Fibroblast of upper back skin (primary cell): ENCODE data around the gene PPTC7.
"Not testable (repeated sequence)": the region's sequence is repeated elsewhere in the genome, so short reads cannot be mapped to it uniquely, and the experiment has no call there.

Experiments
- DNase-seq: peaks from one replicate; pipeline ENCODE4 v3.0.0-alpha.2; 2013

The PPTC7 gene

DNA sequence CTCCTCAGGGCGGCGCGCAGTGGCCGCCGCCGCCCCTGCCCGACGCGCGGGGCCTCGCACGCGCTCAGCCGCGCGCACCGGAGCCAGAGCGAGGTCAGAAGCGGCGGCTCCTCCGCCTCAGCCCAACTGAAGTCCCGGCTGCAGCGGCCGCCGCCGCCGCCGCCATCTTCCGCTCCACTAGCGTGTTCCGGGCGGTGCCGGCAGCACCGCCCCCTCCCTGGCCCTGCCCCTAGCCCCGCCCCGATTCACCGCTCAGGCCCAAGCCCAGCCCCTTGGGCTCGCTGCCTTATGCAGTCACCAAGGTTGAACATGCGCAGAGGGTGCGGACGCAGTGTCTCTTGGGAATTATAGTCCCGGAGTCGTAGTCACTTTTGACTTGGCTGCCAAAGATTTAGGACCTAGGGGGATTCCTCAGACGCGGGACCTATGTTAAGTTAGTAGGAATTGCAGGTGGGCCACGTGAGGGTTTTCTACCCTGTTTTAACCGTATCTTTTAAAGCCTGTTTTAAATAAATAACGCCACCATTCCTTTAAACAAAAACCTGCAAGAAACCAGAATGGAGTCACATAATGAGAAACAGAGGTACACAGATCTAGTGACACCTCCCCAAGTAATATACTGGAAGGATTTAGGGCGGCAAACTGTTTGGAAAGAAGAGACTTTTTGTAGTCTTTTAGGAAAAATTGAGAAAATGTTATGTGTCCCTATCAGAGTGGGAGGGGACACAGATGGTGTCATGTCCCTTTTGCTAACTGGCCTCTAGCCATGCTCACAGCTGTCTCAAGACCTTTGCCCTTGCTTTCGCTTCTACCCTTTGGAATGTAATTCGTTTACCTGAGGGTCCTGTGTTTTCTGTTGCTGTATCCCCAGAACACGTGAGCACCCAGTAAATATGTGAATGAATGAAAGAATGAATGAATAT lies at the start of gene PPTC7:
TSS of gene PPTC7 (minus strand) at position 182 of the 923 bp plus-strand sequence. CDS start 287 bp downstream, outside the sequence.
- peak; percentile 97 for DNase-seq

DNA sequence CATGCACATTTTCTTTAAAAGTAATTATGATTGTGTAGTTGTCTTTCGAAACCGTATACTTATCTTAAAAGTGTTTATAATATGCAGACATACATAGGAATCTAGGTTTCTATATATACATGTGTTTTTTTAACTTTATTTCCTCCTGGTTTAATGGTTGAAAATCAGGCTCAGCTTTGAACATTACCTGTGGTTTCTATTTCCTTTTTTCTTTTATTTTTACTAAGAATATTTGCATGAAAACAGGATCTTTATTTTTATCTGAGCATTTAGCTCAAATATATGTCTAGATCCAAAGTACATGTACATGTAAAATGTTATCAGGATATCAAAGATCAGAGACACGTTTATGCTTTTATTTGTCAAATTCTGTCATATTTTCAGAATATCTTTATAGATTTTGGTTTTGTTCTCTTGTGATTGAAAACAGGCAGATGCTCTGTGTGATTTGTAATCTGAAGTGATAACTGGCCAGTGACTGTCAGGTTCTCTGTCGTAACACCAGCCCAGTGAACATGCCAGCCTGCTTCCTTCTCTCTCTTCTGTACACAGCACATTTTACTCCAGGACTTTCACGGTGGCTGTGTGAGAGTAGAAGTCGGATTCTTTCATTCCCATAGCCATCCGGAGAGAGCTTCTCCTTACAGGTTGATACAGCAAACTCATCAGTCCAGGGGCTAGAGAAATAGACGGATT lies 44.5 kb upstream of the PPTC7 start:
- no peak for DNase-seq

DNA sequence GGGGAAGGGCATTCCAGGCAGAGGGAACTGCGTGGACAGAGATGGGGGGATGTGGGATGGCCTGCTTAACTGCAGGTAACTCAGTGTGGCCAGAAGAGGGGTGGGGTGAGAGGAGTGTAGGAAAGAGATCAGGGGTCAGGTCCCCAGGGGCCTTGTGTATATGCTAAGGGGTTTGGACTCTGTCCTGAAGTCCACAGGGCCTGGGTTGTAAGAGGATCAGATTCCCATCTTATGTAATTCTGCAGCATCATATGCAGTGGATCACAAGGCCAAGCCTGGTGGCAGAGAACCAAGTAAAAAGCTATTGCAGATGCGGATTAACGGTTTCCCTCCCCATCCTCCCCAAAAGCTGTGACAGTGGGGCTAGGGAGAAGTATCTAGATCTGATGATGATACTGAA lies 39.5 kb upstream of the PPTC7 start:
- no peak for DNase-seq

DNA sequence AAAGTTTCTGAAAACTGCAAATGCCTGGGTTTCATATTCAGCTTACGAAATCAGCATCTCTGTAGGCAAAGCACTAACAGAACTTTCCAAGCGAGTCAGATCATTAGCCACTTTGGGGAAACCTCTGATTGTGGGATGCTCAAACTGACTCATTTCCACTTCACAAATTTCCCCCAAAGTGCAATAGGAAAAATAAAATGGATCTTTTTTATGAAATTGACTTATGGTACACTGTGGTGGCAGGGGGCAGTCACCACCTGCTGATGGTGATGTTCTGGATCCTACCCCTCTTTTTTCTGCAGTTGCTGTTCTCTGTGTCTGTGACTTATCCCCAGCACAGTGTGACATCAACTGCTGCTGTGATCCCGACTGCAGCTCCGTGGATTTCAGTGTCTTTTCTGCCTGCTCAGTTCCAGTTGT lies 36.4 kb upstream of the PPTC7 start:
- peak; percentile 13 for DNase-seq

GRCh38 chr12:110616471-110617115 lies 33.5 kb upstream of the PPTC7 start:
- no peak for DNase-seq

DNA sequence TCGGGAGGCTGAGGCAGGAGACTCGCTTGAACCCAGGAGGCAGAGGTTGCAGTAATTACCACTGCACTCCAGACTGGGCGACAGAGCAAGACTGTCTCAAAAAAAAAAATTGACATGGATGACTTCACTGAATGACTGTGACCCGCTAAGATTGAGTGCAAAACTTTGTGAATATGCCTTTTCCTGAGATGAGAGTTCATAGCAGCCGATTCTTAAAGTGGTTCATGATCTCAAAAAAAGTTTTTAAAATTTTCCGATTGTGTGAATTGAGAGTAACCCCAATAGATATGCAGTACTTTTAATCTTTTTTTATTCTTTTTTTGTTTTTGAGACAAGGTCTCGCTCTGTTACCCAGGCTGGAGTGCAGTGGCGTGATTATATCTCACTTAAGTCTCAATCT lies 32.1 kb upstream of the PPTC7 start:
- DNase-seq, result no peak

DNA sequence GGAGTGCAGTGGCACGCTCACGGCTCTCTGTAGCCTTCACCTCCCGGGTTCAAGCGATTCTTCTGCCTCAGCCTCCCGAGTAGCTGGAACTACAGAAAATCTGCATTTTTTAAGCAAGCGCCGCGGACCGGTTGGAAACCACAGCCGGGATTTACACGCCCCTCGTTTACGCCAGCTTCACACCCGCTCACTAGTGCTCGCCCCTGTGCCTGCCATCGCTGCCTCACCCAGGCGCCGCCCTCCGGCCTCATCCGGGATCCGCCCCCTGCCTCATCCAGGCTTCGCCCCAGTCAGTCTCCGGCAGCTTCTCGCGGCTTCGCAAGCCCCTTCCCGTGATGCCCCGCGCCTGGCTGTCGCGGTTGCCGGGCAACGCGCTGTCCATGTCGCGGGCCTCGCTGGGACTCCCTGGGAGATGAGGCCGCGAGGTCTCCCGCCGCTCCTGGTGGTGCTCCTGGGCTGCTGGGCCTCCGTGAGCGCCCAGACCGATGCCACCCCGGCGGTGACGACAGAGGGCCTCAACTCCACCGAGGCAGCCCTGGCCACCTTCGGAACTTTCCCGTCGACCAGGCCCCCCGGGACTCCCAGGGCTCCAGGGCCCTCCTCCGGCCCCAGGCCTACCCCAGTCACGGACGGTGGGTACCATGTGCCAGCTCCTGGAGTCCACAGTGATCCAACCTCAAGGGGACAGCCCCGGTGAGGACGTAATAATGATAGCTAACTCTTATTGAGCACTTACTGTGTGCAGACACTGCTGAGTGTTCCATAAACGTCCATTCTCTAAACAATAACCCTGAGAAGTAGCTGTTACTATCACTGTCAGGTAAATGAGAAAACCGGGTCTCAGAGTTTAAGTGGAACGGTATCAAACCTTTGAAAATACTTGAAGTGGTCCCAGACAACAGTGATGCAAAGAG lies 30.9 kb upstream of the PPTC7 start, which contains the start of gene TCTN1:
TSS of gene TCTN1 (plus strand) at position 359 of the 914 bp plus-strand sequence. CDS start at position 413, 54 bp downstream.
- DNase-seq, result peak; percentile 94

DNA sequence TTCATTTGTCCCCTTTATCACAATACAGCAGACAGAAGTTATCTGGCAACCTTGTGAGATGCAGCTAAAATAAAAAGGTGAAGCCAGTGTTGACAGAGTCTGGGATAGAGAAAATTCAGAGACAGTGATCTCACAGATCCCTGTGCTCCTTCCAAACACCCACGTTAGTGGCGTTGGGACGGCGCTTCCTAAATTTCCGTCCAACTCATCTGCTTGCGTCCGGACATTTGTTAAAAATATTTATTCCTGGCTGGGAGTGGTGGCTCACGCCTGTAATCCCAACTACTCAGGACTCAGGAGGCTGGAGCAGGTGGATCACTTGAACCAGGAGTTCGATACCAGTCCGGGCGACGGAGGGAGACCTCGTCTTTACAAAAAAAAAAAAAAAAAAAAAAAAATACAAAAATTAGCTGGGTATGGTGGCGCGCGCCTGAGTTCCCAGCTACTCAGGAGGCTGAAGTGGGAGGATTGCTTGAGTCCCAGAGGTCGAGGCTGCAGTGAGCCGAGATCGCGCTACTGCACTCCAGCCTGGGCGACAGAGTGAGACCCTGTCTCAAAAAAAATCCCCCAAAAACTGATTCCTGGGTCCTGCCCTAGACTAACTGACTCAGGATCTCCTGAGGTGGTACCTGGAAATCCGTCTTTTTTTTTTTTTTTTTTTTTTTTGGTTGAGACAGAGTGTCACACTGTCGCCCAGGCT lies 30.1 kb upstream of the PPTC7 start:
- DNase-seq, result no peak

GRCh38 chr12:110606253-110606611 lies 23.1 kb upstream of the PPTC7 start:
- no peak for DNase-seq

GRCh38 chr12:110602085-110602814 lies 19.1 kb upstream of the PPTC7 start:
- DNase-seq, result peak; percentile 52

DNA sequence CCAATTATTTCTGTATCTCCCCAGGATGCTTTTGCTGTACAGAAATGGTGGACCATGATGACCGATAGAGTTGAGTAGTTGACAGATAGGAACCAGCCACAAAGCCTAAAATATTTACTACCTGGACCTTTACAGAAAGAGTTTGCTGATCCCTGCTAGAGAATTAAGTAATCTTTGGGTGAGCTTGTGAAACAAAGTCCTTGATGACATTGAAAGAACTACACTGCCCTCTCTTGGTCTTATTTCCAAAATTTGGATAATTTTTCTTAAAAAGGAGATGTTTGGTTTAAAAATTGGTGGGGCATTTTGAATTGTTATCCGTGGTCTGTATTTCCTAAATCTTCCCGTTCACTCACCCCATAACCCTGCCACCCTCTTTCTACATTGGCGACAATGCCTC lies 17.1 kb upstream of the PPTC7 start:
- peak; percentile 68 for DNase-seq

- no peak for DNase-seq
Observed at GRCh38 chr12:110599334-110599733, 16.2 kb upstream of the PPTC7 start.

DNA sequence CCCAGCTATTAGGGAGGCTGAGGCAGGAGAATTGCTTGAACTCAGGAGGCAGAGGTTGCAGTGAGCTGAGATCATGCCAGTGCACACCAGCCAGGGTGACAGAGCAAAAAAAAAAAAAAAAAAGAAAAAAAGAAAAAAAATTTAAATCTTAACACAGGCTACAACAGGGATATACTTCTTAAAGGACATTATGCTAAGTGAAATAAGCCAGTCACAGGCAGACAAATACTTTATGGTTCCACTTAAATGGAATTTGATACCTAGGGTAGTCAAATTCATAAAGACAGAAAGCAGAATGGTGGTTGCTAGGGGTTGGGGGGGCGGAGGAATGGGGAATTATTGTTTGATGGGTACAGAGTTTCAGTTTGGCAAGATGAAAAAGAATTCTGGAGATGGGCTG lies 14.8 kb upstream of the PPTC7 start:
- DNase-seq, result no peak

DNA sequence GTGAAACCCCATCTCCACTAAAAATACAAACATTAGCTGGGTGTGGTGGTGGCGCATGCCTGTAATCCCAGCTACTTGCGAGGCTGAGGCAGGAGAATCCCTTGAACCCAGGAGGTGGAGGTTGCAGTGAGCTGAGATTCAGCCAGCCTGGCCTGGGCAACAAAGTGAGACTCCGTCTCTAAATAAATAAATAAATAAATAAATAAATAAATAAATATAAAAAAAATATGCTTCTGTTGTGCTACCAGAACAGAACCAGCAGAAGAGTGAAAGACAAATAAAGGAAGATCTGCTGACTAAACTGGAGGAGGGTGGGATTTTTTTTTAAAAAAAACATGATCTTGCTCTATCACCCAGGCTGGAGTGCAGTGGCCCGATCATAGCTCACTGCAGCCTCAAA lies 9.8 kb upstream of the PPTC7 start:
- not testable (repeated sequence) for DNase-seq

DNA sequence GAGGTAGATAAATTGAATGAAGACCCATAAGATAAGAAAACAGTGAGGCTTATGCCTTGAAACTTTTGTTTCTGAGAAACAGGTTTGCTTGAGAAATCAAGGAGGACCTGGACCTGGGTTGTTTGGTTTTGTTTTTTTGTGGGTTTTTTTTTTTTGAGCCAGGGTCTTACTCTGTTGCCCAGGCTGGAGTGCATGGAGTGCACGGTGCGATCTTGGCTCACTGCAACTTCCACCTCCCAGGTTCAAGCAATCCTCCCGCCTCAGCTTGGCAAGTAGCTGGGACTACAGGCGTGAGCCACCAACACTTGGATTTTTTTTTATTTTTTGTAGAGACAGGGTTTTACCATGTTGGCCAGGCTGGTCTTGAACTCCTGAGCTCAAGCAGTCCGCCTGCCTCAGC lies 9.0 kb upstream of the PPTC7 start:
- DNase-seq, result no peak

GRCh38 chr12:110591451-110592051 lies 8.4 kb upstream of the PPTC7 start:
- no peak for DNase-seq

GRCh38 chr12:110590806-110591326 lies 7.7 kb upstream of the PPTC7 start:
- peak; percentile 5 for DNase-seq

GRCh38 chr12:110590059-110590458 lies 6.9 kb upstream of the PPTC7 start:
- no peak for DNase-seq

- DNase-seq, result not testable (repeated sequence)
Observed at GRCh38 chr12:110587102-110587501, 4.0 kb upstream of the PPTC7 start.

DNA sequence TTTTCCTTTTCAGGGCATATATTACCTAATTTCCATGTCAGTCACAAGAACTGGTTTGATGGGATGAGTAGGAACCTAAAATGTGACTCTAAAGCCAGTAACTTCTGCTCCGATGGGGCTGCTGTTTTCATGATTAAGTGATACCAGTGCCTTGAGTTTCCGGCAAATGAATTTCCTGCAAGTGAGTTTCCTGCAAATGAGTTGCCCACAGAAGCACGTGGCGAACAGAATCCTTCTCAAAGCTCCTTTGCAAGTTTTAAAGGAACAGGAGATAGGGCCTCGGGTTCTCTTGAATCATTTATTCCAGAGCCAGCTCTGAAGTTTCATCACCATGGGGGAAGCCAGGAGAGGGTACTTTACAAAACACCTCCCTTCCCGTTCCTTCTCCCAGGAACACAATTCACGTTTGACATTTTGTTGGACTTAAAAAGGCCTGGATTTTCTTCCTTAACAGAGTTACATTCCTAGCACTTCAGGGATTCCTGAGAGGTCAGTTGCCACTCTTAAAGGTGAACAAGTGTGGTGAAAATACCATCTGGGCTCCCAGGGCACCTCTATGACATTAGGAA lies 2.2 kb upstream of the PPTC7 start:
- DNase-seq, result peak; percentile 32
